Measurements from ENCODE around the gene TTLL9. TPM values are rescaled to one million over a fixed set of nuclear protein-coding genes. Genes with fewer than 3 reads are reported as not detected.
A peak's percentile ranks its signal among the peaks of the same experiment; 100 is the strongest.
"Not testable (repeated sequence)": the region's sequence is repeated elsewhere in the genome, so short reads cannot be mapped to it uniquely, and the experiment has no call there.

Gene TTLL9
- total RNA-seq, 1 donor from 2014 or later: 0.16 TPM

GRCh38 chr20:31920275-31920855 lies 49.9 kb downstream of the TTLL9 start:
- peak; percentile 7 for ATAC-seq

DNA sequence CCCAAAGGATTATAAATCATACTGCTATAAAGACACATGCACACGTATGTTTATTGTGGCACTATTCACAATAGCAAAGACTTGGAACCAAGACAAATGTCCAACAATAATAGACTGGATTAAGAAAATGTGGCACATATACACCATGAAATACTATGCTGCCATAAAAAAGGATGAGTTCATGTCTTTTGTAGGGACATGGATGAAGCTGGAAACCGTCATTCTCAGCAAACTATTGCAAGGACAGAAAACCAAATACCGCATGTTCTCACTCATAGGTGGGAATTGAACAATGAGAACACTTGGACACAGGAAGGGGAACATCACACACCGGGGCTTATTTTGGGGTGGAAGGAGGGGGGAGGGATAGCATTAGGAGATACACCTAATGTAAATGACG lies 51.0 kb downstream of the TTLL9 start:
- ATAC-seq: not testable (repeated sequence)

- ATAC-seq: no peak
These were observed 51.7 kb downstream of the TTLL9 start for GRCh38 chr20:31922181-31922580.

DNA sequence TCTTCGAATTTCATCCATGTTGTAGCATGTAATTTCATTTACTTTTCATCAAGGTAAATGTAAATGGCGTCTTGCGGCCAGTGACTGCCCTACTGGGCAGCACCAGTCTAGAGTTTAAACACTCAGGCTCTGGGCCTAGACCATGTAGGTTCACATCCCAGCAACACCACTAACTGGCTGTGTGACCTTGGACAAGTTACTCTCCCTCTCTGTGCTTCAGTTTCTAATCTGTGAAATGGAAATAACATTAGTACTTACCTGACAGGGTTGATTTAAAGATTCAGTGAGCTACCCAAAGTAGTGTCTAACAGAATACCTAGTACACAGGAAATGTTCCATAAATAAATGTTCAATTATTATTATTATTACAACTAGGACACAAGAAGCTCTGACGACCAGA lies 52.2 kb downstream of the TTLL9 start:
- no peak for ATAC-seq

GRCh38 chr20:31923388-31924331 lies 53.2 kb downstream of the TTLL9 start:
- peak; percentile 9 for ATAC-seq

- ATAC-seq: no peak
These were observed 54.1 kb downstream of the TTLL9 start for GRCh38 chr20:31924561-31924960.

- no peak for ATAC-seq
These were observed 55.2 kb downstream of the TTLL9 start for GRCh38 chr20:31925631-31926030.

GRCh38 chr20:31926493-31926892 lies 56.1 kb downstream of the TTLL9 start:
- no peak for ATAC-seq

GRCh38 chr20:31927627-31928159 lies 57.3 kb downstream of the TTLL9 start:
- no peak for ATAC-seq

- ATAC-seq: not testable (repeated sequence)
These were observed 59.2 kb downstream of the TTLL9 start for GRCh38 chr20:31929631-31930030.

- ATAC-seq: no peak
These were observed 60.3 kb downstream of the TTLL9 start for GRCh38 chr20:31930779-31931178.

DNA sequence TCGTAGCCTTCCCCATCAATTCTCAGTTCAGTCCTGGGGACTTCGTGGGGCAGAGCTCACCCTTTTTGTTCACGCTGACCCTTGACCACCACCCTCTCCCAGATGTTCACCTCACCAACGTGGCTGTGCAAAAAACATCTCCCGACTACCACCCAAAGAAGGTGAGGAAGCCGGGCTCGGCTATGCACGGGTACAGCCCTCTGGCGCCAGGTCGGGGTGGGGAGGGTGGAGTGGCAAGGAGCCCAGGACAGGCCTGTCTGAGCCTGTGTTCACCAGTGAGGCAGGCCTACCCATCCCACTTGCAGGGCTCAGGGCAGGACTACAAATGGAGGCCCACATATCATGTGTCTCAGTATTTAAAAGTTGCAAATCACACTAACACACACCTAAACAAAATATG lies 63.3 kb downstream of the TTLL9 start:
- ATAC-seq: peak; percentile 94

DNA sequence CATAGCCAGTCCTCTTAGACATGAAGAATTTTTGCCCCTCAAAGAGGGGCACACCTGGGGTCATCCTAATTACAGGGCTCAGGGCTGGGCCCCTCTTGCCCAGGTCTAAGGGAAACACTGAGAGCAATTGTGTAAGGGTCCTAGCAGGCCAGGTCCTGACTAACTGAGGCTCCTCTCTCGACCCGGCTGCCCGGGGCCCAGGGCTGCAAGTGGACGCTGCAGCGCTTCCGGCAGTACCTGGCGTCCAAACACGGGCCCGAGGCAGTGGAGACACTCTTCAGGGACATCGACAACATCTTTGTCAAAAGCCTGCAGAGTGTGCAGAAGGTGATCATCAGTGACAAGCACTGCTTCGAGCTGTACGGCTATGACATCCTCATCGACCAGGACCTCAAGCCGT lies 64.1 kb downstream of the TTLL9 start:
- no peak for ATAC-seq

DNA sequence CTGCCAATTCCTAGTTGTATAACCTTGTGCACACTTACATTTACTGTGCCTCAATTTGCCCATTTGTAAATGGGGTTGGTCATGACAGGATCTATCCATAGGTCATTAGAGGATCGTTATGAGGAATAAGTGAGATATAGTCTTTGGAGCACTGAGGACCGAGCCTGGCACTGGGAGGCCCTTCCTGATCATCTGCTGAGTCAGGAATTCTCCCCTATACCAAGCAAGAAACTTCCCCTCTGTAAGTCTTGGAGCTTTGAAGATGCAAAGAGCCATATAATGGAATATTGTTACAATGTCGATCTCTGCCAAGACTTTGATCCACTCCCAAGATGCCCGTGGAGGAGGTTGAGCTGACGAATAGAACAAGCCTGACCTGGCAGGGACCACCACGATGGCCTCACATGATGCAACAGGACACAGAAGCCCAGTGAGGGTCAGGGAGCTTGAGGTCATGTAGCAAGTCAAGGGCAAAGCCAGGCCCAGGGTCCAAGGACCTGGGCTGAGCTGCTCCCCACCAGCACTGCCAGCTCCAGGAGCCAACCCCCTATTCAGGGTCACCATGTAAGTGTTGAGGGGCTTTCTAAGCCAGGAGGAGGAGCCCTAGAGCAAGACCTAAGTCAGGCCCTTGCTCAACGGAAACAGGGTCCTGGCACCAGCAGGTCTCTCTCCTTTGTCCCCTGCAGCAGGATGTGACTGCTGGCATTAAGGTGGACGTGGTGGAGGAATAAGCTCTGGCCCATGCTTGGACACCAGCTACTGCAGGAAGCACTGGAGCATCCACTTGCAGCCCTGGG lies 64.7 kb downstream of the TTLL9 start:
- no peak for ATAC-seq

- no peak for ATAC-seq
These were observed 66.0 kb downstream of the TTLL9 start for GRCh38 chr20:31936420-31936819.

DNA sequence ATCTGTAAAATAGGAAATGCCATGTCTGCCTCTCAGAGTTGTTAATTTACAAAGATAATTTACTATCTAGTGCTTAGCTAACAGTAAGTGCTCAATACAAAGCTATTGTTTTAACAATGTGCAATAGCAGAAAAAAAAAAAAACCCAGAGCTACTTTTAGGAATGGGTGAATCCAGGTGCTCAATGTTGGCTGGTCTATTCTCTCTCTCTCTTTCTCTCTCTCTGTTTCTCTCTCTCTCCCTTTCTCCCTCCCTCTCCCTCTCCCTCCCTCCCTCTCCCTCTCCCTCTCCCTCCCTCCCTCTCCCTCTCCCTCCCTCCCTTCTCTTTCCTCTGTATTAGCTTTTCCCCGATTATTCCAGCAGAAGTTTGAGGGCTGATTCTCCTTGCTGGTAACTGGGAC lies 67.4 kb downstream of the TTLL9 start:
- ATAC-seq: no peak

GRCh38 chr20:31939661-31940060 lies 69.2 kb downstream of the TTLL9 start:
- ATAC-seq: no peak

GRCh38 chr20:31943052-31943471 lies 72.6 kb downstream of the TTLL9 start:
- no peak for ATAC-seq

- no peak for ATAC-seq
These were observed 74.9 kb downstream of the TTLL9 start for GRCh38 chr20:31945319-31945718.

DNA sequence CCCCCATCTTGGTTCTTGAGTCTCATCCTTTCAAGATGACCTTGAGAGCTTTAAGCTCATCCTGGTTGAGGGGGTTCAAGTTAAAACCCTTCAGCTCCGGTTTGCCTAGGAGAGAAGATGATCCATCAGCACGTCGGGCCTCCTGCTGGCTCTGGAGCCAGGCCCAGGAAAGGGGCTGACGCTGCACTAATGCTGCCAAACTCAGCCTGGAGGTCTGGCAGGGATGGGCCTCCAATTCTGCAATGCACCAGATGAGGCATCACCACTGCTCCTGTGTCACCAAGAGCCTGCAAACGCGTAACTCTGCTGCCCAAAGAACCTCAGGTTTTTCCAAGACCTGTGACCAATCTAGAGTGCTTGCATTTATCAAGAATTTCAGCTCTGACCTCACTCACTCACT lies 75.4 kb downstream of the TTLL9 start:
- ATAC-seq: no peak

DNA sequence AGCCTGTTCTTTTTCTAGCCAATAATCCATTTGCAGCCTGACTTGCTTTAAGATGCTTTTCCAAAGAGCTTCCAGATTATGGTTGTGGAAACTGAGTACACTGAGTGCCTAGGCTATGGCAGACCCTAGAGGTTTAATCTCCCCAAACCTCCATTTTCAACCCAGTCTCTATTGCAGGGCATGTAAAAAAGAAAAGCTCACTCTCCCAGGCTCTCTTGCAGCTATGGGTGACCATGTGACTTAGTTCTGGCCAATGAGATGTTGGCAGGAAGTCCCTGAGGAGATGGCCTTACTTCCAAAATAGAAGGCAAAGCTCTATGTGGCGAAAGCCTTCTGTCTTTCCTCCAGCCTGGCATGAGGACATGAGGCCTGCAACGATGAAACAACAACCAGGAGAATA lies 77.6 kb downstream of the TTLL9 start:
- no peak for ATAC-seq

DNA sequence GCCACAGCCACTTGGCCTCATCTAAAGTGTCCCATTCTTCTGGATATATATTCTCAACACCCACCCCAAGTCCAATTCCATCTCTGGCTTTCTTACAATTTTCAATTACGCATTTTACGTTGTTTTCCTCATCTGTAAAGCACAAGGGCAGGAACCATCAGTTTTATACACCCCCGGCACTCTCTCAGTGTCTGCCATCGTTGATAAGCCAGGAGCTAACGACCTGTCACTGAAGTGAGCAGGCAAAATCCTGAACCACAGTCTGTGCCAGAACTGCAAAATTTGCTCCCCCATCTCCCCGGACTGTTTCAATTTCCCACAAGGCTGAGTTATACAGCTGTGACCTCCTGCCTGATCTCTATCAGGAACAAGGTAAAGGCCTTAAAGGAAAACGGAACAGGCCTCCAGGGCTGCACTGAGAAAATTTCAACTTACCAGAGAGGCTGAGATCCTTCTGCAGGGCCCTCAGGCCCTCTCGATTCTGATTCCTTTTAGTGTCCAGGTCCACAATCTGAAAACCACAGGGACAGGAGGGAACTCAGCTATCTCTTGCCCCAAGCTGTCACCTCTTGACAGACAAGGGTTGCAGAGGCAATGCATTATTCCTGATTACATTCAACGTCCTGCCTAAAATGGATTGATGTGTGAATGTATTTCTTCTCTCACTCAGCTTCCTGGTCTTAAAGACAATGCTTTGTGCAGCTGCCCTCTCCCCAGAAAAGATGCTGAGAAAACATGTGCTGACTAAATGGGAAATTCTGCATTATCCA lies 79.6 kb downstream of the TTLL9 start:
- ATAC-seq: no peak

Data from esophagus mucosa (tissue), 1 donor.